ENCODE measurements around the gene ANKRD40. TPM values are rescaled to one million over a fixed set of nuclear protein-coding genes. Genes with fewer than 3 reads are reported as not detected.

Gene ANKRD40
- total RNA-seq, 2 donors from 2014 or later: 23.9 to 28.8 TPM

DNA sequence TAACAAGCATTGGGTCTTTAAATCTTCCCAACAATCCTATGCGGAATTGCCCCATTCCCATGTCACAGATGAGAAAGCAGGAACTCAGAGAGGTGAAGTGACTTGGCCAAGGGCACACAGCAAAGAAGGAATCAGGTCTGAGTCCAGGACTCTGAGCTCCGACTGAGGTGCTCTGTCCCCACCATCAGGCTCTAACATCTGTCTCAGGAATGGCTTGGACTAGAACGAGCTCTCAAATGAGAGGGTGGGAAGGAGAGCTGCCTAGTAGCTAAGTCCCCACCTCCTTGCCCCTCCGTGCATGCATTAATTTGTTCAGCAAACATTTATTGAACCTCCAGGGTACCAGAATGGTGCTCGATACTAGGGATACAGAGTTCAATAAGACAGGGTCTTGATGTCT, 46.4 kb downstream of the ANKRD40 start:
- DNase-seq: no peak
- intact Hi-C loops (cut with DNase I, micrococcal nuclease): no loop called here
- no peak for ATAC-seq

DNA sequence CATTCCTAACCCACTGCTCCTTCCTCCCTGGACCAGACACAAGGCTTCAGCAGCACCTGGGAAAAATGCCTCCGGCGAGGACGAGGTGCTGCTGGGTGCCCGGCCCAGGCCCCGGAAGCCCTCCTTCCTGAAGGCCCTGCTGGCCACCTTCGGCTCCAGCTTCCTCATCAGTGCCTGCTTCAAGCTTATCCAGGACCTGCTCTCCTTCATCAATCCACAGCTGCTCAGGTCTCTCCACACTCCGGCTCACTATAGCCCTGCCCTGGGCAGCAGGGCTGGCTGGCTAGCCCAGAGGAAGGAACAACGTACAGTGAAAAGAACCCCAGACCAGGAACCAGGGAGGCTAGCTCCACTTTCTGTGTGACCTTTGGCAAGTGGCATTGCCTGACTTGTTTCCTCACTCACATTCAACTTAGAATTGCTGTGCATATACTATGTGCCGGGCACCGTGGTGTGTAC, 46.8 kb downstream of the ANKRD40 start:
- ATAC-seq (peak; percentile 15), DNase-seq (no peak)
- intact Hi-C loops (cut with DNase I, micrococcal nuclease): no loop called here

- intact Hi-C loops (cut with DNase I, micrococcal nuclease): no loop called here
- DNase-seq (peak; percentile 53 to 64), ATAC-seq (peak; percentile 50)
Measured at GRCh38 chr17:50660042-50660886, 47.5 kb downstream of the ANKRD40 start.

- intact Hi-C loops (cut with DNase I, micrococcal nuclease): no loop called here
- ATAC-seq (no peak), DNase-seq (no peak)
Measured at GRCh38 chr17:50659179-50659578, 48.5 kb downstream of the ANKRD40 start.

DNA sequence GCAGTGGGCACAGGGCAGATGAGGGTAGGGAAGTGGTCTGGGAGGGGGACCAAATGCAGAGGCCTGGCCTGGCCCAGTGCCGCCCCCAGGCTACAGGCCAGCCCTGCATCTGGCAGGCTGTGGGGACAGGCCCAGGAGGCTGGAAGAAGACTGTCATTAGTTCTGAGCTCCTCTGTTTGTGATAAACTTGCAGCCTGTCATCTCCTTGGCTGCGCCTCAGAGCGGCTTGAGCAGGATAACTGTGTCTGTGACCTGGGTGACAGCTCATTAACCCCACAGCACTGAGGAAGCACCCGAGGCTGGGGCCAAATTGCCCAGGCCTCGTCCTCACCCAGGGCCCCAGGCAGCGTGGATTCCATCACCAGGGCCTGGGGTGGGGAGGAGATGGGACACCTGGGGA, 49.1 kb downstream of the ANKRD40 start:
- DNase-seq (no peak), ATAC-seq (no peak)
- intact Hi-C loops (cut with DNase I, micrococcal nuclease): no loop called here

DNA sequence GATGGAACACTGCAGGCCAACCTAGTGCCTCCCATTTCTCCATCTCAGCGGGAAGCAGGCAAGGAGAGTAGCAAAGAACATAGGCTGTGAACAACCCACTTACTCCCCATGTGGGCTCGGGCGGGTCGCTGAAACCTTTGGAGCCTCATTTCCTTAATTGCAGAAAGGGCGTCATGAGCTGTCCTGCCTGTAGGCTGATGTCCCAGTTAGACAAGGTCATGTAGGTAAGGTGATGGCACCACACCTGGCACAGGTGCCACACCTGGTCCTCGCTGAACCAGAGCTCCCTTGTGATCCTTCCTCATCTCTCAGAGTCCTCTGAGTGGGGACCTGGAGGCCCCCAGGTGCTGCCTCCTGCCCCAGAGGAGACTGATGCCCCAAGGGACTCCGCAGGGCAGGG, 50.1 kb downstream of the ANKRD40 start:
- ATAC-seq (peak; percentile 64), DNase-seq (peak; percentile 59 to 60)
- intact Hi-C loops (cut with DNase I, micrococcal nuclease): no loop called here

GRCh38 chr17:50657054-50657453, 50.7 kb downstream of the ANKRD40 start:
- ATAC-seq (no peak), DNase-seq (no peak)
- intact Hi-C loops (cut with DNase I, micrococcal nuclease): no loop called here

DNA sequence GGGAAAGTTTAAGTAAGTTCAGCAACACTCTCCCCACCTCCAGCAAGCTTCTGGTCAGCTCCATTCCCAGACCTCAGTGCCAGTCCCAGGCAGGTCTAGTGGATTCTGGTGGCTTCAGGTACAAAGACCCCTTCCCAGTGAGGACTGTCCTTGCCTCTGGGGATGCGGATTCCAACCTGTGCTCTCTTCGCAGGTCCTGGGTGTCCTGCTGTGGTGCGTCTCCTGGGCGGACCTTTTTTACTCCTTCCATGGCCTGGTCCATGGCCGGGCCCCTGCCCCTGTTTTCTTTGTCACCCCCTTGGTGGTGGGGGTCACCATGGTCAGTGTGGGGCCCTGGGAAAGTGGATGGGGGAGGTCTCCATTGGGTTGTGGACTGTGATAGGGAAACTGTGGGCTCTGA, 51.2 kb downstream of the ANKRD40 start:
- intact Hi-C loops (cut with DNase I, micrococcal nuclease): no loop called here
- ATAC-seq (no peak), DNase-seq (no peak)

DNA sequence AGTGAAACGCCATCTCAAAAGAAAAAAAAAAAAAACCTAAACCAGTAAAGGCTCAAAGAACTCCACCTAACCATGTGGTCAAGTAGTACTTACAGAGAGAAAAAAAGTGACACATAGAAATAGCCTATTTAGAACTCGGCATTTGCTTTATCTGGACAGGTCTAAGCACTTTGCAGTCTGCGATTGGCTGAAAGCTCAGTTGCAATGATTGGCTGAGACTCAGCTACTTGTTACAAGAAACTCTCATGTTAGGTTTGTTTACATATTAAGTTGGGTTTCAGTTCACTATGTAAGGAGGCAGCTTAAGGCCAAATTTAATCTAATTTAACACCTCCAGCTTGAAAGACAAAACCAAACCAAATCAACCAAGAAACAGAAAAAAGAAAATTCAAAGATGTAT, 54.0 kb downstream of the ANKRD40 start:
- DNase-seq (no peak), ATAC-seq (no peak)
- intact Hi-C loops (cut with DNase I, micrococcal nuclease): no loop called here

- ATAC-seq: no peak
- intact Hi-C loops (cut with DNase I, micrococcal nuclease): no loop called here
- DNase-seq: no peak
Measured at GRCh38 chr17:50651661-50652060, 56.1 kb downstream of the ANKRD40 start.

GRCh38 chr17:50649042-50649908, 58.4 kb downstream of the ANKRD40 start:
- DNase-seq (no peak), ATAC-seq (no peak)

DNA sequence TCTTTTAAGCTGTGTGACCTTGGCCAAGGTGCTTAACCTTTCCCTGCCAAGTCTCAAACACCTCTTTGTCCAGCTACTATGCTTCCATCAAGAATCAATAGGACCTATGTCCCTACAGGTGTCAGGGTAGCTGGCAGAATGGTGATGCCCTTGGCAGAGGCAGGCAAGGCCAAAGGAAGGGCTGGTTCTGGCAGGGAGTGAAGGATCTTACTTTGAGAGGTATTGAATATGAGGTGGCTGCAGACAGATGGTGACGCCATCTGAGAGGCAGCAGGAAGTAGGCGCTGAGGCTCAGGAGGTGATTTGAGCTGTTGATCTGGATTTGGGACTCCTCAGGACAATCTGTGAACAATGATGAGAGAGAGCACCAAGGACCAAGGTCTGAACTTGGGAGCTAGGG, 60.5 kb downstream of the ANKRD40 start:
- intact Hi-C loops (cut with DNase I, micrococcal nuclease): no loop called here
- DNase-seq (no peak), ATAC-seq (no peak)

More at GRCh38 chr17:50649042-50649908, 58.4 kb downstream of the ANKRD40 start:
- intact Hi-C loops (cut with DNase I, micrococcal nuclease): no loop called here

DNA sequence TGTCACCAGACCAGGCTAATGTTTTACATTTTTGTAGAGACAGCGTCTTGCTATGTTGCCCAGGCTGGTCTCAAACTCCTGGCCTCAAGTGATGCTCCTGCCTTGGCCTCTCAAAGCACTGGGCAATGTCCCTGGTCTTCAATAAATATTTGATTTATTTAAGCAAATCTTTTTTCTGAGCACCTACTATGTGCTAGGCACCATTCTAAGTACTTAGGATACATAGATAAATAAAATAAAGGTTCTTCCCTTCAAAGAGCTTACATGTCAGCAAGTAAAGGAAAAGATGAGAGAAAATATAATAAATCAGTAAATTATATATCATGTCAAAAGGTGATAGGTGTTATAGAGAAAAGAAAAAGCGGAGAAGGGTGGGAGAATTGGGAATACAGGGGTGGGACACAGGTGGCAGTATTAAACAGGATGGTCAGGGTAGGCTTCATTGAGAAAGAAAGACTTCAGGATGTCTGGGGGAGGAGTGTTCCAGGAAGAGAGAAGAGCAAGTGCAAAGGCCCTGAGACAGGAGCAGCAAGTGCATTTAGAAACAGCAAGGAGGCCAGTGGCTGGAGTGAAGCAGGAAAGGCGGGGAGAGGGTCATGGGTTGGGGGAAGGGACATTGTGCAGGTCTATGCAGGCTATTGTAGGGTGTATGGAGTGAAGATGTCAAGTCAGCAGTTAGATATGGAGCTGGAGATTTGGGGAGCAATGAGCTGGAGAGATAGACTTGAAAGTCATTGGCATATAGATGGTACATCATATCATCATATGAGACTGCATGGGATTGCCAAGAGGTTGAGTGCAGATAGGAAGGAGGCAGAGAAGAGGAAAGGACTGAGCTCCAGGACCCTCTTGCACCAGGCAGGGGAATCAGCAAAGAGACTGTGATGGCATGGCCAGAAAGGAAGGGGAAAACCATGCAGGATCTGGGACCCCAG, 61.7 kb downstream of the ANKRD40 start:
- intact Hi-C loops (cut with DNase I, micrococcal nuclease): no loop called here
- ATAC-seq (no peak), DNase-seq (no peak)

Other genes starting within 250 kb of the ANKRD40 start
- gene CHAD, start 239.0 kb downstream of the ANKRD40 start, total RNA-seq: 1 to 10 TPM; 4.5 to 7.1 TPM
- gene RSAD1, start 229.1 kb downstream of the ANKRD40 start, total RNA-seq: 10 to 100 TPM; 29.1 to 33.9 TPM
- 1 to 10 TPM; 2.1 to 2.8 TPM for gene MYCBPAP, start 199.5 kb downstream of the ANKRD40 start, total RNA-seq
- gene EPN3, start 175.2 kb downstream of the ANKRD40 start, total RNA-seq: 10 to 100 TPM; 40.1 to 58.5 TPM
- gene SPATA20, start 160.7 kb downstream of the ANKRD40 start, total RNA-seq: 10 to 100 TPM; 61.1 to 66.7 TPM
- gene CACNA1G, start 147.2 kb downstream of the ANKRD40 start, total RNA-seq: under 1 TPM; 0.03 to 0.06 TPM
- 100 to 1,000 TPM; 251 to 373 TPM for gene ABCC3, start 73.0 kb downstream of the ANKRD40 start, total RNA-seq
- 100 to 1,000 TPM in 1 of 2 donors, 10 to 100 TPM in 1; 90.0 to 110 TPM for gene LUC7L3, start 11.7 kb upstream of the ANKRD40 start, total RNA-seq
- 10 to 100 TPM; 63.4 to 75.8 TPM for gene ANKRD40CL, start 59.6 kb upstream of the ANKRD40 start, total RNA-seq
- gene WFIKKN2, start 127.7 kb upstream of the ANKRD40 start, total RNA-seq: under 1 TPM; 0.06 to 0.08 TPM
- 100 to 1,000 TPM; 138 to 175 TPM for gene TOB1, start 158.4 kb upstream of the ANKRD40 start, total RNA-seq

Measured in left colon (tissue), 2 donors.